ENCODE data around the gene UBE2U. TPM values are rescaled to one million over a fixed set of nuclear protein-coding genes. Genes with fewer than 3 reads are reported as not detected.

Gene UBE2U
- total RNA-seq, 1 donor from 2014 or later, result not detected

GRCh38 chr1:64187646-64188045, 15.8 kb upstream of the UBE2U start:
- no peak for TF ChIP-seq CTCF (conservative IDR thresholded peaks at IDR 0.05)
- H3K4me1 Mint-ChIP-seq (ENCODE audit: unreplicated experiment), result peaks cover 12% of the 10 kb centered on the region

GRCh38 chr1:64192290-64192689, 11.1 kb upstream of the UBE2U start:
- no peak overlapping the region for H3K4me3 Mint-ChIP-seq
- H3K4me1 Mint-ChIP-seq (ENCODE audit: unreplicated experiment), result peaks cover 15% of the 10 kb centered on the region
- H3K27me3 Mint-ChIP-seq, result peaks cover 5% of the 10 kb centered on the region
- no peak for DNase-seq (ENCODE audit: extremely low spot score, unreplicated experiment)
- no peak for TF ChIP-seq CTCF (conservative IDR thresholded peaks at IDR 0.05)
- H3K27ac Mint-ChIP-seq, result no peak overlapping the region
- H3K9me3 Mint-ChIP-seq, result no peaks in the 10 kb centered on the region
- no peaks in the 10 kb centered on the region for H3K36me3 Mint-ChIP-seq

More at GRCh38 chr1:64187646-64188045, 15.8 kb upstream of the UBE2U start:
- no peaks in the 10 kb centered on the region for H3K27me3 Mint-ChIP-seq
- no peak overlapping the region for H3K27ac Mint-ChIP-seq
- H3K4me3 Mint-ChIP-seq, result no peak overlapping the region
- no peaks in the 10 kb centered on the region for H3K36me3 Mint-ChIP-seq
- no peak for DNase-seq (ENCODE audit: extremely low spot score, unreplicated experiment)
- H3K9me3 Mint-ChIP-seq, result no peaks in the 10 kb centered on the region

DNA sequence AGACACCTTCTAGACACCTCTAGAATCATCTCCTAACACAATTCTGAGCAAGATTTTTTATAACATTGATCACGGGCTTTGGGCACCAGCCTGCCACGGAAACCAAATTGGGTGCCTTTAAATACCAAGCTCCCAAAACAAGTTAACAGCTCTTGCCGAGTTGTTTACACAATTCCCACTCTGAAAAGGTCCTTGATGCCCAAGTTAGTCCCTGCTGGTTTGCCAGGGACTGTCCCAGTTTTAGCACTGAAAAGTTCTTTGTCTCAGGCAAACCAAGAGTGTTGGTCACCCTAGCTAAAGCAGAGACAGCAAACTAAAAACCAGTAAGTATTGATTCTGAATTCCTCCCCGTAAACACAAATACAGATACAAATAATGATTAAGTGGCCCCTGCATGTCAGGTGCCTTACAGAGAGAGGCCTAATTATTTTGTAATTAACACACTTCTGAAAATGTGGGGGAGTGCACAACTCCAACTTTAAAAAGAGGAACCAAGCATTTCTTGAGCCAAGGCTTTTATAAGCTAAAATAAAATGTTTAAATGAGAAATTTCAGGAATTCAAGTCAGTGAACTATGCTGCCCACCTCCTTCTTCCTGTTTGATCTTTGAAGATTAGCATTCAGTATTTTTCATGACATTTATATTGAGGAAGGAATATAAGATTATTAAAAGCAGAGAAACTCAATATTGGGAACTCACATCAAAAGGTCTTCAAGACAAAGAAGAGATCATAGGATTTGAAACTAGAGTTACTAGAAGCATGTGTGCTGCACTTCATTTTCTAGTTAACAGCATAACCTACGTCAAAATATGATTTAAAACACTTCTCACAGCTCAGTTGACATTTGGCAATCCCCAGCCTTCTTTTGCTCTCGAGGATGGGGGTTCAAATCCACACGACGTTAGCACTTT, 9.0 kb upstream of the UBE2U start:
- H3K4me3 Mint-ChIP-seq, result no peak overlapping the region
- no peaks in the 10 kb centered on the region for H3K36me3 Mint-ChIP-seq
- H3K4me1 Mint-ChIP-seq (ENCODE audit: unreplicated experiment), result peaks cover 15% of the 10 kb centered on the region
- peaks cover 5% of the 10 kb centered on the region for H3K27me3 Mint-ChIP-seq
- no peak for TF ChIP-seq CTCF (conservative IDR thresholded peaks at IDR 0.05)
- H3K9me3 Mint-ChIP-seq, result no peaks in the 10 kb centered on the region
- H3K27ac Mint-ChIP-seq, result peak overlapping the region; percentile 25
- DNase-seq (ENCODE audit: extremely low spot score, unreplicated experiment), result no peak

- no peak overlapping the region for H3K4me3 Mint-ChIP-seq
- no peaks in the 10 kb centered on the region for H3K36me3 Mint-ChIP-seq
- DNase-seq (ENCODE audit: extremely low spot score, unreplicated experiment), result no peak
- no peak for TF ChIP-seq CTCF (conservative IDR thresholded peaks at IDR 0.05)
- peaks cover 15% of the 10 kb centered on the region for H3K4me1 Mint-ChIP-seq (ENCODE audit: unreplicated experiment)
- peaks cover 5% of the 10 kb centered on the region for H3K27me3 Mint-ChIP-seq
- H3K9me3 Mint-ChIP-seq, result no peaks in the 10 kb centered on the region
- H3K27ac Mint-ChIP-seq, result peak overlapping the region; percentile 25
Observed at GRCh38 chr1:64195081-64195395, 8.4 kb upstream of the UBE2U start.

- no peak for DNase-seq (ENCODE audit: extremely low spot score, unreplicated experiment)
- Mint-ChIP-seq H3K27me3 (peaks cover 5% of the 10 kb centered on the region), H3K36me3 (no peaks in the 10 kb centered on the region), H3K4me1 (ENCODE audit: unreplicated experiment) (peaks cover 15% of the 10 kb centered on the region), H3K9me3 (no peaks in the 10 kb centered on the region), H3K4me3 (no peak overlapping the region), H3K27ac (no peak overlapping the region)
- TF ChIP-seq CTCF (conservative IDR thresholded peaks at IDR 0.05), result no peak
Observed at GRCh38 chr1:64196074-64196870, 7.2 kb upstream of the UBE2U start.

Measured in type B pancreatic cell (in vitro differentiated cells).